HepG2 (cell line): Measurements from ENCODE around the gene RECQL5. TPM values are rescaled to one million over a fixed set of nuclear protein-coding genes. Genes with fewer than 3 reads are reported as not detected.

Source experiments
- ATAC-seq: fragments of 200-7000 bp; cut with Tn5 transposase; 3 replicates; pipeline ENCODE4 v1.9.1; 2020; ENCODE audit warnings: mild to moderate bottlenecking, moderate library complexity
- BruUV-seq: library from RNA; stranded (reverse); fragments of 400-500 nt; replicated peaks from 2 replicates; lab custom pipeline; 2021; lab: Mats Ljungman, UMichigan
- CTCF ChIA-PET: fragments of 300-600 bp; formaldehyde crosslinking; extraction: SDS; loops from one replicate; lab custom pipeline; 2021; ENCODE audit warnings: low total read pairs, inconsistent platforms, low intra/inter-chr PET ratio; lab: Yijun Ruan, JAX
- POLR2A ChIA-PET: fragments of 350-600 bp; sonication (Branson Sonifier 250); formaldehyde crosslinking; loops from one replicate; lab custom pipeline; 2020; ENCODE audit warnings: antibody characterized with exemption, inconsistent platforms; lab: Yijun Ruan, JAX
- DNase-seq: peaks from one replicate; pipeline ENCODE4 v3.0.0-alpha.2; 2015; ENCODE audit warnings: low spot score
- FAIRE-seq: peaks from 3 replicates; lab custom pipeline; 2011; peaks lifted over from hg19 to GRCh38; lab: Jason Lieb, UNC
- H2AFZ ChIP-seq: one replicate; pipeline ENCODE4 v1.6.1; 2011; ENCODE audit warnings: low read length, inconsistent platforms
- H3K27ac ChIP-seq: fragments of 300-600 bp; 3 replicates; pipeline ENCODE4 v1.8.0; 2011; ENCODE audit warnings: mixed run types, mild to moderate bottlenecking, mixed read lengths, low read length, inconsistent platforms; ENCODE audit not compliant: insufficient read depth; ENCODE audit errors: extremely low read length
- H3K27me3 ChIP-seq, 2 experiments: fragments of 200-600 bp in 1 of 2; 2 replicates in 1 of 2; 3 replicates in 1 of 2; pipeline versions ENCODE4 v1.6.0 to v1.8.0; 2011; ENCODE audit warnings: low read length in 2 of 2, mild to moderate bottlenecking in 2 of 2, moderate library complexity in 2 of 2, inconsistent platforms in 1 of 2; ENCODE audit not compliant: insufficient read depth in 2 of 2, control insufficient read depth in 1 of 2
- H3K36me3 ChIP-seq, 2 experiments: fragments of 200-600 bp in 1 of 2; replicated peaks in 1 of 2; 2 replicates in 1 of 2; 3 replicates in 1 of 2; pipeline versions ENCODE4 v1.5.1 to v1.8.0; 2011; ENCODE audit warnings: low read length in 2 of 2, inconsistent platforms in 1 of 2; ENCODE audit not compliant: insufficient read depth in 2 of 2, control insufficient read depth in 1 of 2
- H3K4me1 ChIP-seq: 2 replicates; pipeline ENCODE4 v1.5.1; 2012; ENCODE audit warnings: low read length, inconsistent platforms; ENCODE audit not compliant: insufficient read depth
- H3K4me2 ChIP-seq: 2 replicates; pipeline ENCODE4 v1.6.0; 2011; ENCODE audit warnings: low read depth, low read length, inconsistent platforms
- H3K4me3 ChIP-seq, 3 experiments: fragments of 200-600 bp in 1 of 3; sonication (generic), shearing (Covaris generic) in 1 of 3; replicated peaks in 1 of 3; 2 replicates each; pipeline ENCODE4 v1.5.1; 2011 to 2016; ENCODE audit warnings: low read length in 3 of 3, inconsistent platforms in 2 of 3, low read depth in 2 of 3, mild to moderate bottlenecking in 2 of 3, control low read depth in 1 of 3, mixed read lengths in 1 of 3; ENCODE audit not compliant: insufficient read depth in 1 of 3
- H3K79me2 ChIP-seq: one replicate; pipeline ENCODE4 v1.6.1; 2011; ENCODE audit warnings: low read length, inconsistent platforms; ENCODE audit not compliant: insufficient read depth
- H3K9ac ChIP-seq: 2 replicates; pipeline ENCODE4 v1.6.0; 2011; ENCODE audit warnings: mild to moderate bottlenecking, low read depth, low read length, inconsistent platforms; ENCODE audit not compliant: insufficient read depth
- H3K9me3 ChIP-seq: 2 replicates; pipeline ENCODE4 v1.5.1; 2012; ENCODE audit warnings: mild to moderate bottlenecking, low read length
- H4K20me1 ChIP-seq: 2 replicates; pipeline ENCODE4 v1.6.0; 2011; ENCODE audit warnings: inconsistent platforms, mild to moderate bottlenecking, low read length, moderate library complexity; ENCODE audit not compliant: insufficient read depth
- AGO2 ChIP-seq: fragments of 200-400 bp; formaldehyde crosslinking; optimal IDR thresholded peaks from 2 replicates; pipeline ENCODE3; 2017; ENCODE audit warnings: mild to moderate bottlenecking, low read depth, low read length, moderate library complexity
- DDIT3 ChIP-seq: sonication (generic); formaldehyde crosslinking; IDR thresholded peaks from 2 replicates; pipeline ENCODE4 v1.4.0; 2020; ENCODE audit warnings: mild to moderate bottlenecking, missing genetic modification reagents
- FOXC1 ChIP-seq: sonication (generic); formaldehyde crosslinking; IDR thresholded peaks from 2 replicates; pipeline ENCODE4 v1.8.0; 2022; ENCODE audit warnings: mild to moderate bottlenecking, missing genetic modification reagents, borderline replicate concordance
- GABPB1 ChIP-seq: IDR thresholded peaks from 2 replicates; pipeline ENCODE4 v1.6.1; 2016; ENCODE audit warnings: mild to moderate bottlenecking, missing genetic modification reagents, moderate library complexity, missing compliant biosample characterization
- IKZF4 ChIP-seq: sonication (generic); formaldehyde crosslinking; IDR thresholded peaks from 2 replicates; pipeline ENCODE4 v1.5.1; 2020; ENCODE audit warnings: borderline replicate concordance, mild to moderate bottlenecking, low read depth, missing genetic modification reagents; ENCODE audit errors: not compliant biosample characterization
- NONO ChIP-seq, 2 experiments: fragments of 450-650 bp in 1 of 2; sonication (generic) in 1 of 2; formaldehyde crosslinking in 1 of 2; IDR thresholded peaks in 1 of 2; conservative IDR thresholded peaks in 1 of 2; 2 replicates each; pipeline versions ENCODE4 v1.6.1 to v1.8.0; 2017 to 2022; ENCODE audit warnings: mild to moderate bottlenecking in 1 of 2, missing genetic modification reagents in 1 of 2, moderate library complexity in 1 of 2
- PITX1 ChIP-seq: sonication (generic); formaldehyde crosslinking; IDR thresholded peaks from 2 replicates; pipeline ENCODE4 v1.5.1; 2020; ENCODE audit warnings: mild to moderate bottlenecking, missing genetic modification reagents
- SP1 ChIP-seq, 2 experiments: fragments of 450-650 bp in 1 of 2; sonication (generic) in 1 of 2; formaldehyde crosslinking in 1 of 2; IDR thresholded peaks; 2 replicates each; pipeline versions ENCODE4 v1.4.0 to v1.6.1; 2016 to 2020; ENCODE audit warnings: missing genetic modification reagents in 1 of 2
- ZNF142 ChIP-seq: sonication (generic); formaldehyde crosslinking; IDR thresholded peaks from 2 replicates; pipeline ENCODE4 v1.4.0; 2020; ENCODE audit warnings: missing genetic modification reagents
- WGBS: methylation state at CpG from one replicate; pipeline ENCODE4 v1.1.6; 2017; ENCODE audit warnings: low lambda C conversion rate; 5-methylcytosine and 5-hydroxymethylcytosine counted together
- in situ Hi-C: cut with HindIII; loops from 2 replicates; pipeline ENCODE4 v1.10.0; 2017; ENCODE audit warnings: low pct_unique_long_range_greater_than_20kb; ENCODE audit not compliant: extremely low pct_ligation_motif_present
- intact Hi-C: fragments of 100-400 bp; cut with micrococcal nuclease; formaldehyde crosslinking; loops from one replicate; pipeline ENCODE4 v1.10.0; 2022; ENCODE audit not compliant: unreplicated experiment
- polyA plus RNA-seq, 8 experiments: library from polyadenylated mRNA; depleted of rRNA in 3 of 8; stranded (reverse) in 7 of 8; unstranded in 1 of 8; fragments of >200 nt; fragmentation: Illumina TruSeq in 4 of 8; extraction: Trizol in 4 of 8; gene quantifications; 2 replicates each; pipeline versions ENCODE4 v1.2.1 to v1.2.3, GENCODE V29; 2011 to 2016; ENCODE audit warnings: low read depth in 4 of 8, missing spikeins in 1 of 8, mixed read lengths in 1 of 8; ENCODE audit not compliant: insufficient read depth in 1 of 8
- total RNA-seq, 5 experiments: library from RNA; depleted of rRNA; stranded (reverse); fragments of >200 nt; fragmentation: Illumina TruSeq; extraction: Trizol; gene quantifications; 2 replicates each; pipeline ENCODE4 v1.2.3, GENCODE V29; 2016; ENCODE audit warnings: low read depth in 1 of 5

The RECQL5 gene
- total and polyA plus RNA-seq, 2 of the 13 experiments (the other 11 are each of a cell fraction or from before 2014, with no cell fraction given) = 27.7 to 32.0 TPM

GRCh38 chr17:75590314-75590761 lies 76.6 kb downstream of the RECQL5 start:
- FAIRE-seq (no peak), DNase-seq (no peak), ATAC-seq (0 out of 3 replicates have a peak, but pooled peaks have one; percentile 3)
- ChIA-PET CTCF (no interaction called here), POLR2A (interaction anchor here (0.9 to 2.1 kb wide), 3 partner anchors 9 to 190 kb away, joined by 3 to 8 read pairs (median 3); no protein-coding TSS in a partner anchor)
- H3K9me3 ChIP-seq = no peaks in the 10 kb centered on the region
- H3K36me3 ChIP-seq = no peaks in the 10 kb centered on the region
- 39% methylated on average over 8 of the region's 8 CpGs for WGBS
- H4K20me1 ChIP-seq = no peaks in the 10 kb centered on the region
- H3K4me1 ChIP-seq = peaks cover 29% of the 10 kb centered on the region
- TF ChIP-seq IKZF4 (CRISPR knock-in tag) (peak; percentile 15), DDIT3 (CRISPR knock-in tag) (no peak)
- intact Hi-C loops = no loop called here
- H2AFZ ChIP-seq = no peak overlapping the region
- H3K9ac ChIP-seq = no peak overlapping the region
- H3K27me3 ChIP-seq = peaks cover 13 to 17% of the 10 kb centered on the region in 2 experiments; a peak in 4 of 5 replicates
- BruUV-seq = no TSS peak
- in situ Hi-C loops = loop anchor here (10.0 kb wide), 1 partner anchor 166 kb away; no protein-coding TSS in a partner anchor
- H3K27ac ChIP-seq = no peak overlapping the region
- no peaks in the 10 kb centered on the region for H3K79me2 ChIP-seq
- H3K4me2 ChIP-seq = peak overlapping the region; percentile 50; the same call in 1 of the 2 replicates
- peak overlapping the region in 1 of 3 experiments; percentile 75; a peak in 1 of 6 replicates for H3K4me3 ChIP-seq

- CTCF ChIA-PET = interaction anchor here (0.8 to 1.5 kb wide), 2 partner anchors 25 to 74 kb away, joined by 3 to 7 read pairs; partner anchors contain the start of gene TSEN54
- H3K9ac ChIP-seq = peak overlapping the region; percentile 57; the same call in 1 of the 2 replicates
- H2AFZ ChIP-seq = no peak overlapping the region
- DNase-seq (no peak), FAIRE-seq (no peak), ATAC-seq (no peak)
- H3K36me3 ChIP-seq = no peaks in the 10 kb centered on the region
- POLR2A ChIA-PET = interaction anchor here (1.2 to 2.1 kb wide), 2 partner anchors 9 to 11 kb away, joined by 3 to 8 read pairs; no protein-coding TSS in a partner anchor
- H4K20me1 ChIP-seq = no peaks in the 10 kb centered on the region
- no peaks in the 10 kb centered on the region for H3K79me2 ChIP-seq
- no TSS peak for BruUV-seq
- H3K4me3 ChIP-seq = peak overlapping the region in 2 of 3 experiments; percentile 72 to 75; a peak in 3 of 6 replicates
- WGBS = 82% methylated on average over 28 of the region's 29 CpGs
- H3K27ac ChIP-seq = no peak overlapping the region
- H3K4me2 ChIP-seq = peak overlapping the region; percentile 71
- intact Hi-C loops = loop anchor here (5.0 kb wide), 1 partner anchor 63 kb away; the partner anchor contains the start of gene LLGL2
- H3K9me3 ChIP-seq = no peaks in the 10 kb centered on the region
- H3K4me1 ChIP-seq = peaks cover 33% of the 10 kb centered on the region
- in situ Hi-C loops = loop anchor here (10.0 kb wide), 1 partner anchor 165 kb away; no protein-coding TSS in a partner anchor
- peaks cover 12 to 15% of the 10 kb centered on the region in 2 experiments; a peak in 4 of 5 replicates for H3K27me3 ChIP-seq
- TF ChIP-seq AGO2 = peak; percentile 33
- TF ChIP-seq ZNF142 (CRISPR knock-in tag) = 0 out of 2 replicates have a peak, but pooled peaks have one; percentile 31
- TF ChIP-seq SP1 (IDR thresholded peaks at IDR 0.05) = no peak
- 0 out of 2 replicates have a peak, but pooled peaks have one; percentile 1 for TF ChIP-seq SP1 (CRISPR knock-in tag; IDR thresholded peaks at IDR 0.05)
- TF ChIP-seq NONO (IDR thresholded peaks at IDR 0.05) = no peak
- no peak for TF ChIP-seq NONO (CRISPR knock-in tag; conservative IDR thresholded peaks at IDR 0.05)
- 0 out of 2 replicates have a peak, but pooled peaks have one; percentile 12 for TF ChIP-seq FOXC1 (CRISPR knock-in tag)
- TF ChIP-seq GABPB1 (CRISPR knock-in tag) = peak; percentile 34; the same call in 1 of the 2 replicates
- TF ChIP-seq PITX1 (CRISPR knock-in tag) = no peak
Measured at GRCh38 chr17:75589919-75590303, 77.0 kb downstream of the RECQL5 start.
